GM19372 (cell line): ENCODE data around the gene FBXL12.
"Not testable (repeated sequence)": the region's sequence is repeated elsewhere in the genome, so short reads cannot be mapped to it uniquely, and the experiment has no call there.

Experiments used
- ATAC-seq: cut with Tn5 transposase; IDR thresholded peaks from one replicate; pipeline ENCODE4 v1.9.1; 2021; ENCODE audit warnings: mild to moderate bottlenecking, low read depth, moderate library complexity; ENCODE audit not compliant: unreplicated experiment

The FBXL12 gene

GRCh38 chr19:9793071-9793591, 25.7 kb downstream of the FBXL12 start:
- ATAC-seq: no peak

- ATAC-seq: peak; percentile 48
Measured at GRCh38 chr19:9792206-9793070, 26.4 kb downstream of the FBXL12 start.

- ATAC-seq: peak; percentile 36
Measured at GRCh38 chr19:9791552-9792205, 27.2 kb downstream of the FBXL12 start.

- not testable (repeated sequence) for ATAC-seq
Measured at GRCh38 chr19:9791073-9791367, 27.9 kb downstream of the FBXL12 start.

GRCh38 chr19:9789579-9789978, 29.3 kb downstream of the FBXL12 start:
- not testable (repeated sequence) for ATAC-seq

GRCh38 chr19:9789066-9789465, 29.8 kb downstream of the FBXL12 start:
- ATAC-seq: no peak

GRCh38 chr19:9788604-9789003, 30.3 kb downstream of the FBXL12 start:
- not testable (repeated sequence) for ATAC-seq

- ATAC-seq: no peak
Measured at GRCh38 chr19:9786819-9787218, 32.1 kb downstream of the FBXL12 start.

GRCh38 chr19:9786342-9786741, 32.5 kb downstream of the FBXL12 start:
- ATAC-seq: no peak

- peak; percentile 68 for ATAC-seq
Measured at GRCh38 chr19:9785367-9786331, 33.2 kb downstream of the FBXL12 start.

- not testable (repeated sequence) for ATAC-seq
Measured at GRCh38 chr19:9784163-9784496, 34.7 kb downstream of the FBXL12 start.

- no peak for ATAC-seq
Measured at GRCh38 chr19:9782338-9782737, 36.5 kb downstream of the FBXL12 start.

- ATAC-seq: peak; percentile 86
Measured at GRCh38 chr19:9768175-9769112, 50.4 kb downstream of the FBXL12 start, which contains the start of gene ZNF846. Gene ZNF846, minus strand, starts transcription at chr19:9768738. Its CDS starts 3,788 bp downstream, at chr19:9764950.
